HG03025 (cell line): ENCODE data around the gene CCSER1.
"Not testable (repeated sequence)": the region's sequence is repeated elsewhere in the genome, so short reads cannot be mapped to it uniquely, and the experiment has no call there.

ENCODE experiments used
- ATAC-seq: cut with Tn5 transposase; IDR thresholded peaks from one replicate; pipeline ENCODE4 v1.9.1; 2021; ENCODE audit warnings: mild to moderate bottlenecking, moderate library complexity; ENCODE audit not compliant: unreplicated experiment, low FRiP score

CCSER1 gene

DNA sequence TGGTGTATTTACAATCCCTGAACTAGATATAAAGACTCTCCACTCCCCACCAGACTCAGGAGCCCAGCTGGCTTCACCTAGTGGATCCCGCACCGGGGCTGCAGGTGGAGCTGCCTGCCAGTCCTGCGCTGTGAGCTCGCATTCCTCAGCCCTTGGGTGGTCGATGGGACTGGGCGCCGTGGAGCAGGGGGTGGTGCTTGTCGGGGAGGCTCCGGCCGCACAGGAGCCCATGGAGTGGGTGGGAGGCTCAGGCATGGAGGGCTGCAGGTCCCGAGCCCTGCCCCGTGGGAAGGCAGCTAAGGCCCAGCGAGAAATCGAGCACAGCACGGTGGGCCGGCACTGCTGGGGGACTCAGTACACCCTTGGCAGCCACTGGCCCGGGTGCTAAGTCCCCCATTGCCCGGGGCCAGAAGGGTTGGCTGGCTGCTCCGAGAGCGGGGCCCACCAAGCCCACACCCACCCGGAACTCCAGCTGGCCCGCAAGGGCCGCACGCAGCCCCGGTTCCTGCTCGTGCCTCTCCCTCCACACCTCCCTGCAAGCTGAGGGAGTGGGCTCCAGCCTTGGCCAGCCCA lies 1090.7 kb downstream of the CCSER1 start:
- not testable (repeated sequence) for ATAC-seq

GRCh38 chr4:91220315-91220714 lies 1093.1 kb downstream of the CCSER1 start:
- ATAC-seq = no peak

DNA sequence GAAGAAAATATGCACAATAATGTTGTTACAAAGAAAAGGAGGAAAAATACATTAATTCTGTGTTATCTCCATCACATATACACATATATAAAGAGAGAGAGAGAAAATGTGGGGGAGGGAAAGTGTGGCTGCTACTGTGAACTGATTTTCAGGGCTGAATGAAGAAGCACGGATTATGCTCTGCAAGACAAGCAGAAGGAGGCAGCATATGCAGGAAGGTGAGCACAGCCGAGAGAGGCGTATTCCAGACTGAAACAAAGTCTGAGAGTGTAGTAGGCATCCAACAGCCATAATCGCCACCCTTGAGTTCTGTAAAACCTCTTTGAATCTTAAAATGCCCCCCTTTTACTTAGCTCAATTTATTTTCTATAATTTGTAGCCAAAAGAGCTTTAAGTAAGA lies 1094.8 kb downstream of the CCSER1 start:
- no peak for ATAC-seq

- ATAC-seq = no peak
Observed at GRCh38 chr4:91226867-91227266, 1099.7 kb downstream of the CCSER1 start.

DNA sequence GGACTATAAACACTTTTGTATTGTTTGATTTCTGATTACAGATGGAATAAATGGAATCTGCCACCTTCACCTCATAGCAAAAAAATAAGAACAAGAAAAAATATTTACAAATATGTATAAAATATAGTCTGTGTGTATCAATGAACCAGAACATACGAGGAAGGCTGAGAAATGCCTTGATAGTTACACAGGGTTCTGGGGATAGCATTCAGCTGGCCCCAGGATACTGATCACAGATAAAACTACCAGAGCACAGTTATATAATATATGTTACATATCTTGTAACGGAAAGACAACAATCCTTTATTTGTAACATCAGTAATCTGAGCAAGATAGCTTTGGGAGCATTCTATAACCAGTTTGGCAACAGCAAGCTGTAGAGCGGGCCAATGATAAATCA lies 1101.5 kb downstream of the CCSER1 start:
- ATAC-seq = no peak

DNA sequence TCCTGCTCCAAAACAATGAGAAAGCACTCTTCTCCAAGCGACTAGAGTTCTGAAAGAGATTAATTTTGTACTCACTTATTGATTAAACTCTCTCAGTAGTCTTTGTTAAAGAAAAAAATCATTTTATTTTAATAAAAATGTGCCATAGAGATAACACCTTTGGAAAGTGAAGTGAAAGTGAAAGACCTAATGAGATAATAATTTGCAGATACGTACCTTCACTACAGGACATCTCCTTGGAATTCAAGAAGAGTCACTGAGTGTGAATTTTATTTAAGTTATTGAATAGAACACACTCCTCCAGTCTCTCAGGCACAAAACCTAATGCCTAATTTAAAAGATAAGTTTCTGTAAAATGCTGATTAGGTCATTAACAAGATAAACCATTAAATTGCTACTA lies 1106.0 kb downstream of the CCSER1 start:
- no peak for ATAC-seq

DNA sequence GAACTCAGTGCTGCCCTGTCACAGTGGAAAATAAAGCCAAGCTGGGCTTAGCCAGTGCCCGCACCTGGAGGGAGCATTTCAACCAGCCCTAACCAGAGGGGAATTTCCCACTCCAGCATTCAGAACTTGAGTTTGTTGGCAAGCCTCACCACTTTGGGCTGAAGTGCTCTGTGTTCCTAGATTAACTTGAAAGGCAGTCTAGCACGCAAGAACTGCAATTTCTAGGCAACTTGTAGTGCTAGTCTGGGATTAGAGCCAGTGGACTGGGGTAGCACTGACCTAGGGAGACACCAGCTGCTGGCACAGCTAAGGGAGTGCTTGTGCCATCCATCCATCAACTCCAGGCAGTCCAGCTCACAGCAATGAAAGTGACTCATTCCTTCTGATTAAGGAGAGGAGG lies 1115.9 kb downstream of the CCSER1 start:
- no peak for ATAC-seq

DNA sequence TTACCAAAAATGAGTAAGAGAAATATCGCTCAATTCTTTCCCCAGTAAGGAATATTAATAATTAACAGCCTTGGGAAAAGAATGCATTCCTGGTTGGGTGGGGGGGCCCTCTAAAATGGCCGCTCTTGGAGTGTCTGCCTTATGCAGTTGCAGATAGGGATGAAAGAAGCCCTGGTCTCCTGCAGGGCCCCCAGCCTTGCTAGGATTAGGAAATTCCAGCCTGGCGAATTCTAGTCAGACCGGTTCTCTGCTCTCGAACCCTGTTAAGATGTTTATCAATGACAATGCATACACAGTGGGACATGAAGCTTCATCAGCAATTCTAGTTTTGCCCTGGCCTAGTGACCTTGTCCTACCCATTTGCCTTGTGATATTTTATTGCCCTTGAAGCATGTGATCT lies 1128.8 kb downstream of the CCSER1 start:
- ATAC-seq = no peak

DNA sequence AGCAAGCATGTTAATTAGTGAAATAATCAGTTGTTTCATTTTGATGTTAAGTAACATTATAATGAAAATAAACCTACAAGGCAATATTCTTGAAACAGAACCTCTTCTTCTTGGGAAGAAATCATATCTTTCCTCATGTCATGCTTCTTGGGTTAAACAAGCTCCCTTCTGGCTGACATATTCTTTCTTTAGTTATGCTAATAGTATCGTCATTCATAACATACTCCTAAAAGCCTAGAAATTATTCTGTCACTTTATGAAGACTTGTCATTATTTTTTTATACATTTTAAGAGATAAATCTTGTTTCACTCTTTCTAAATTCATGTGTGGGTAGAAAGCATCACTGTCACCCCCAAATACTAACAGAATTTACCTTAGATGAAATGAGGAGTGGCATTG lies 1129.6 kb downstream of the CCSER1 start:
- no peak for ATAC-seq

DNA sequence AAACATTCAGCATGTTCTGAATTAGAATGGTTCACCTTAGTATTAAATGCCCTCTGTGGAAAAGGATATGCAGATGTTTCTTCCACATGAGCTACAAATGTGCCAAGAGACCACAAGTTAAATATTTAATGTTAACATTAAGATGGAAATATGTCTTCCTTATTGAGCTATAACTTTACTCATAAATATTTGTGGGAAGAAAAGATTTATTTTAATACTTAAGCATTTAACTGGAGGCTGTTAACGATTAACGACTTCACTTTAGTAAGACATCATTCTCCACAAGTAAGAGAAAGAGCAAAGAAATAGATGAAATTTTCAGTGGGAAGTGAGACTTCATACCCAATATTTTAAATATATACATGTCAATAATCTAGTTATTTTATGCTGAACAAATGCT lies 1130.5 kb downstream of the CCSER1 start:
- no peak for ATAC-seq

DNA sequence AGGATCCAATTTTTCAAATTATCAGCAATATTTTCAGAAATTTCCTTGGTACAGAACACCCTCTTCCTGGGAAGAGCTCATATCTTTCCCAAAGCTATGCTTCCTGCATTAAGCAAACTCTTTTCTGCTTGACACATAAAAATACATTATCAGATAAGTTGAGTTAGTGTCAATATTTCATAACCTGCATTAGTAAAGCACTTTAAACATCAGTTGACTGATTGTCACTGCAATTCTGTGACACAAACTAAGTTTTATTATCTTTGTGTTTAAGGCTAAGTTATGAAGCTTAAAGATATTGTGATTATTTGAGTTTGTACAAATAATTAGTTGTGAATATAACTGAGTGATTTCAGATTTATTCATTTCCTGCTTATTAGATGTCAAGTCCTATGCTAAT lies 1131.1 kb downstream of the CCSER1 start:
- no peak for ATAC-seq

DNA sequence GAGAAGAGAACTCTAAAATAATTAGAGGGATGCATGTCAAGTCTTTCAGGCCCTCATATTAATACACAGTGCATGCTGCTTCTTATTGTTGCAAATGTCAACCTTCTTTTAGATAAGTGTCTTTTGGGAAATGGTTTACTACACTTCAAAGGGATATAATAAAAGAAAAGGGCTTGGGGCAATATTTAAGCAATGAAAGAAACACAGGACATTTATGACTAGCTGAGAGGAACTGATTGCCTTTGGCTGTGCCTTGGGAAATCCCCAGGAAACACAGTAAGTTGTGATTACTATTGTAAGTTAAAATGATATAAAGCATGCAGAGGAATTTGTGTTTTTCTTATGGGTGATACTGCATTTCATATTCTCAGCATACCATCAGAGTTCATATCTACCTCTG lies 1140.3 kb downstream of the CCSER1 start:
- ATAC-seq = no peak

GRCh38 chr4:91268481-91268880 lies 1141.3 kb downstream of the CCSER1 start:
- not testable (repeated sequence) for ATAC-seq

- no peak for ATAC-seq
Observed at GRCh38 chr4:91268913-91269312, 1141.7 kb downstream of the CCSER1 start.

GRCh38 chr4:91279899-91280298 lies 1152.7 kb downstream of the CCSER1 start:
- no peak for ATAC-seq

DNA sequence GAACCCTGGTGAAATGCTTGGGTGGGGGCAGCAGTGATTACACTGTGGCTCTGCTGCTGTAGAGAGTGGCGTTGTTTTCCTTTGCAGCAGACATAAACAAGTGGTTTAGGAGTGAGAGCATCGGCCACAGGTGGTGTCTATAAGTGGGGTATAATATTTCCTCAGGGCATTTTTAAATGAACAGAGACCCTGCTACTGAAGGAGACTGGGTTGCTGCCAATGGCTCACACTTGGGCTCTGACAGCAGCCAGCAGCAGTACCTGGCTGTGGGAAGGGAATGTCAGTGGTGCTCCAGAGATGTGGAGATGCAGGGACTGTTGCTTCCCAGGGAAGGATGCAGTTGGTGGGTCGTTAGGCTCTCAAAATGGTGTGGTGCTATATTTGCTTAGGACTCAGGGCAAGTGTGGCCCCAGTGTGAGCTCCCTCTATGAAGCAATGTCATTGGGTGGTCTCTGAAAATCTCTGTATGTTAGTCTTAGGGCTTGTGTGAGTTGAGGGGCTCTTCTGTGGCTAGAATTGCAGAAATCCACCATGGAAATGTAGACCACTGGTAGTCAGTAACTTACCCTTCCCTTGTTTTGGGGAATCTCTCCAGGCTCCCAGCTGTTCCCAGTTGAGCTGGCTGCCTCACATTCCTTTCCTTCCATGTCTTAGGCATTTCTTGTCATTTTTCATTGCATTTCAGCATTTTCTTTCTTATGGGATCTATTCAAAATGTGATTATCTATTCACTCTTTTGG lies 1153.5 kb downstream of the CCSER1 start:
- ATAC-seq = no peak

DNA sequence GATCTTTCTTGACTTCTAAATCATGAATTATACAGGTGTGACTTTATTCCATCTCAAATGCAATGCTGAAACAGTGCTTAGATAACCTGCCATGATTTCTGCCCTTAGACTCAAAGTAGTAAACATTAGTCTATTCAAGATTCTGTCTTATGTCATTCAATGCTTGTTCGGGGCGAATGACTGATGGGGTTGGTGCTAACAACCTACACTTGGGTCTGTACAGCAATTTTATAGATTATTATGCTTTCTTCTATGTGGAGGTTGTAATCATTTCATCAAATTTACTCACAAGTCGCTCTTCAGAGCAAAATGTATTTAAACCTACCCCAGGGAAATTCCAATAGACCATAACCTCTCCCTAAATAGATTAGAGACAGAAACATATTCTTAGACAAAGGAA lies 1155.0 kb downstream of the CCSER1 start:
- no peak for ATAC-seq

GRCh38 chr4:91283726-91284230 lies 1156.6 kb downstream of the CCSER1 start:
- ATAC-seq = no peak

GRCh38 chr4:91284480-91284879 lies 1157.3 kb downstream of the CCSER1 start:
- ATAC-seq = no peak

DNA sequence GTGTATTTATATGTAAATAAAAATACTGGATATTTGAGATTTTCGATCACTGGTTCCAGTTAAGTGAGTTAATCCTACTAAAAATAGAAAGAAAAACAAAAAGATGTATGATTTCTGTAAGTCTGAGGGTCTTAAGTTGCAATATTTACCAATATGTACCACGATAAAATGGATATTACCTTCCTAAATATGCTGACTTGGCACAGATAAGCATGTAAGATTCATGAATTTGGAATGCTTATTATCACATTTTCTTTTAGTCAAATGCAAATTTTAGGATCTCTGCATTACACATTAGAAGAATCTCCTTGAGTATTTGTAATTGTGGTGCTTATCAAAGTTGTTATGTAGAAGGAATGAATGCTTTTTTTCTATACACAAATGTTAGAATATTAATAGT lies 1158.3 kb downstream of the CCSER1 start:
- no peak for ATAC-seq

GRCh38 chr4:91288702-91289311 lies 1161.6 kb downstream of the CCSER1 start:
- ATAC-seq = no peak

GRCh38 chr4:91298156-91298700 lies 1171.0 kb downstream of the CCSER1 start:
- ATAC-seq = no peak
